Iris pigment epithelial cell (primary cell): Measurements from ENCODE around the gene CYP26A1.
A peak's percentile ranks its signal among the peaks of the same experiment; 100 is the strongest.

Source experiments
- DNase-seq: peaks from one replicate; pipeline ENCODE4 v3.0.0-alpha.2; 2011; ENCODE audit warnings: low read depth

CYP26A1 gene

GRCh38 chr10:93064874-93065660 is 8.6 kb upstream of the CYP26A1 start:
- DNase-seq, result no peak

- DNase-seq, result no peak
Measured at GRCh38 chr10:93065675-93066543, 7.8 kb upstream of the CYP26A1 start.

- no peak for DNase-seq
Measured at GRCh38 chr10:93066544-93066913, 7.2 kb upstream of the CYP26A1 start.

- no peak for DNase-seq
Measured at GRCh38 chr10:93067443-93068365, 6.0 kb upstream of the CYP26A1 start.

- DNase-seq, result peak; percentile 63
Measured at GRCh38 chr10:93068411-93069244, 5.1 kb upstream of the CYP26A1 start.

- no peak for DNase-seq
Measured at GRCh38 chr10:93069245-93069561, 4.5 kb upstream of the CYP26A1 start.

- no peak for DNase-seq
Measured at GRCh38 chr10:93070378-93071176, 3.1 kb upstream of the CYP26A1 start.

- no peak for DNase-seq
Measured at GRCh38 chr10:93071177-93071472, 2.6 kb upstream of the CYP26A1 start.

GRCh38 chr10:93071674-93072224 is 1.9 kb upstream of the CYP26A1 start:
- no peak for DNase-seq

- DNase-seq, result no peak
Measured at GRCh38 chr10:93072225-93072712, 1.4 kb upstream of the CYP26A1 start.

- DNase-seq, result no peak
Measured at GRCh38 chr10:93072713-93073538, 767 bp upstream of the CYP26A1 start.

- no peak for DNase-seq
Measured at GRCh38 chr10:93074147-93074596, 479 bp downstream of the CYP26A1 start.

- DNase-seq, result no peak
Measured at GRCh38 chr10:93074597-93075368, 1.1 kb downstream of the CYP26A1 start.

- DNase-seq, result no peak
Measured at GRCh38 chr10:93075369-93076221, 1.9 kb downstream of the CYP26A1 start.

- no peak for DNase-seq
Measured at GRCh38 chr10:93076871-93077270, 3.2 kb downstream of the CYP26A1 start.

- no peak for DNase-seq
Measured at GRCh38 chr10:93077860-93078337, 4.2 kb downstream of the CYP26A1 start.

- DNase-seq, result no peak
Measured at GRCh38 chr10:93079663-93080349, 6.1 kb downstream of the CYP26A1 start.
